ENCODE measurements around the gene NAALADL1.
"Not testable (repeated sequence)": the region's sequence is repeated elsewhere in the genome, so short reads cannot be mapped to it uniquely, and the experiment has no call there.

Gene NAALADL1

DNA sequence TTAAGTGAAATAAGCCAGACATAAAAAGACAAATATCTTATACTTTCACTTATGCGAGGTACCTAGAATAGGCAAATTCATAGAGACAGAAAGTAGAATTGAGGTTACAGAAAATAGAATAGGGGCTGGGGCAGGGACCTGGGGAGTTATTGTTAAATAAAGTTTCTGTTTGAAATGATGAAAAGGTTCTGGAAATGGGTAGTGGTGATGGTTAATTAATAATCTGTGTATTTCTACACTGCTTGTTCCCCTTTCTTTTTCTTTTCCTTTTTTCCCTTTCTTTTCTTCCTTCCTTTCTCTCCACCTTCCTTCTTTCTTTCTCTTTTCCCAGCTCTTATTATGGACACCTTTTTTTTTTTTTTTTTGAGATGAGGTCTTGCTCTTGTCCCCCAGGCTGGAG is 2.8 kb downstream of the NAALADL1 start:
- no peak for DNase-seq (ENCODE audit: low read depth in 1 of 2, low spot score in 1 of 2)

DNA sequence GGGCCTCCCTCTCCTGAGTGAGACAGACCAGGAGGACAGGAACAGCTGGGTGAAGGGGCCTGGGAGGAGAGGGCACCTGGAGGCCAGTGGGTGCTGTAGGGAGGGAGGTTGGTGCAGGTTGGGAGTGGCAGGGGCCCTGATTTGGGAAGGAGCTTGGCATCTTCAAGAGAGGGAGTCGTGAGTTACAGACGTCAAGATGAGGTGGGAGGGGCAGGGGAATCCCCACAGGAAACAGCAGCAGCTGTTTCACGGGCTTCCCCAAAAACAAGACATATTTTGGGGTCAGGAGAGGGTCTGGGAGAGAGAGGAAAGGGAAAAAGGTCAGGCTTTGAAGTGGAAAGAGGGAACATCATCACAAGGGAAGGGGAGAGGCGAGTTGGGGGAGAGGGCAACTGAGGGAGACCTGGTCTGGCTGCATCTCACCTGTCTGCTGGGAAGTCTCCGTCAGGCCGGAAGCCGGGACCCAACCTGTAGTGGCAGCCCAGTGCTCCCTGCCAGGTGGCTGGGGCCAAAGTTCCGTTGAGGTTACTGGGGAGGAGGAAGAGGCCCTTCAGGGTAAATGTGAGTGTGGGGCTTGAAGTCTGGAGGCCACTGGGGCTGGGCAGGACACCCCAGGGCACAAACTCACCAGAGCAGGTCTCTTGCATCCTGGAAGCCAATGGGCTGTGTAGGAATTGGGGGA is 4.4 kb downstream of the NAALADL1 start:
- no peak for DNase-seq (ENCODE audit: low read depth in 1 of 2, low spot score in 1 of 2)

DNA sequence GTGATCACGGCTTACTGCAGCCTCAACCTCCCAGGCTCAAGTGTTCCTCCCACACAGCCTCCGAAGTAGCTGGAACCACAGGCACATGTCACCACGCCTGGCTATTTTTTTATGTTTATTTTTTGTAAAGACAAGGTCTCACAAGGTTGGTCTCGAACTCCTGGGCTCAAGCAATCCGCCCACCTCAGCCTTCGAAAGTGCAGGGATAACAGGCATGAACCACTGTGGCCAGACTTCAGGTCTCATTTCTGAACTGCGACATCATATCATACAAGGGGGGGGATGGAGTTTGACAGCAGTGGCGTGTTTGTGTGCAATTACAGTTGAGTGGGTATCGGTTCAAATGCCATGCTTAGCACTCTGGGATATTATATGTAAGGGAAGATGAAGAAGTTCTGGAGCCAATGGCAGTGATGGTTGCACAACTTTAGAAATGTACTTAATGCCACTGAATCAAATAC is 6.9 kb downstream of the NAALADL1 start:
- no peak for DNase-seq (ENCODE audit: low read depth in 1 of 2, low spot score in 1 of 2)

DNA sequence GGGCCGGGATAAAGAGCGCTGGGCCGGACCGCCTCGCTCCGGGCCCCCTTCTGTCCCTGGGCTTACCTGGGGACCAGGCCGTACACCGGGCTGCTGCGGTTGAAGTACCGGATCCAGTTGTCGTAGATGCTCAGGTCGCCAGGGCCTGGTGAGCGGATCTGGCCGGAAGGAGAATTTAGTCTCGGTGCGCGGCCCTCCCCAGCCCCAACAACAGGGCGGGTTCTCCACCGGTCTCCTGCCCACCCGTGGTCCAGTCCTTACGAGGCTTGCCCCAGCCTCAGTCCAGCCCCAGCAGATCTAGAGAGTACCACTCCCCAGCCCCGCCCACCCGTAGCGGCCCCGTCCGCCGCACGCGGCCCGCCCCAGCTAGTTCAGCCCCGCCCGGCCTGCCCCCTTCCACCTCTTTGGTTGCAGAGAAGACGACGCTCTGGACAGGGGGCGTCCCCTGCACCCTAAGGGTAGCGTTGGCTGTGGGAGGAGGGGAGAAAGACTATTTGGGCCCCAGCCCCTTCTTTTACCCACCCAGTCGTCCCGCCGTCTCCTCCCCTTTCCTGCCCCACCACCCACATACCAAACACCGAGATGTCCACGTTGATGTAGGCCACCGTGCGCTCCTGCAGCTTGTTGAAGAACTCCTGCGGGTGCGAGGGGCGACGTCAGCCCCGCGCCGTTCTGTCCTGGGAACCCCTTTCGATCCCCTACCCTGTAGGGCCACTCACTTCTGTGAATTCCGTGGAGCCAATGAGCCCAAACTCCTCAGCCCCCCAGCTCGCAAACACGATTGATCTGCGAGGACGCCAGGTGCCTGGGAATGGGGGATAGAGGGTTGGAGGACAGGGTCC is 10.6 kb downstream of the NAALADL1 start:
- DNase-seq (ENCODE audit: low read depth in 1 of 2, low spot score in 1 of 2): peak in 1 of 2 donors; percentile 16

DNA sequence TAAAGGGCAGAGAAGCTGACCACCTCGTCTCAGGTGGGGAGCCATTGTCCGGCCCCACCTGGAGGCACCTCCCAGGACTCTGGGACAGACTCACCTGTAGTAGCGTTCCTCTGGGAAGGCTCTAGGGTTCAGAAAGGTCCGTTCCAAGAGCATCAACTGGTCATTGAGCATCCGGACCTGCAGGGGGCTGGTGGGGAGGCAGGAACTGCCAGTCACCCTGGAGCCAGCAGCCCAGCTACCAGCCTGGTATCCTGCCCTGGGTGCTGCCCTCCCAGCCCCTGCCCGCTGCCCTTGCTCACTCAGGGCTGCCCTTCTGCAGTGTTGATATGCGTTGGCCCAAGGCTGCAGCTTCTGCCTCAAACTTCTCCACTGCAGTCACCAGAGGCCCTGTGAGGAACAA is 12.6 kb downstream of the NAALADL1 start:
- DNase-seq (ENCODE audit: low read depth in 1 of 2, low spot score in 1 of 2): no peak

DNA sequence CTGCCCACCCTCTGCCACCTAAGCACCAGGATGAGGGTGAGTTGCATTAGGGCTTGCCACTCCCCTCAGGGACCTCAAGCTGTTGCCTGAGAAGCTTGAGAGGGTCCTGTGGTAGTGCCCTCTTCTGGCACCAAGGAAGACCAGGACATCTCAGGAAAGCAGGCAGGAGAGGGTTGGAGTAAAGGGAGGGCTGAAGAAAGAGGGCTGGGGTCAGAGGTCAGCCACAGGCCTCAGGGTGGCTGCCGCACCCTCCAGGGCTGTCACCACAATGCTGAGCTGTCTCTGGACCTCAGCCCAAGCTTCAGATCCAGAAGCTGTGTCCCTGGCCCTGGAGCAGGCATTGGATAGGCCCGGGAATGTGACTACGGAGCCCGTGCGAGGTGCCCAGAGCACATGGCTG is 13.3 kb downstream of the NAALADL1 start:
- no peak for DNase-seq (ENCODE audit: low read depth in 1 of 2, low spot score in 1 of 2)

DNA sequence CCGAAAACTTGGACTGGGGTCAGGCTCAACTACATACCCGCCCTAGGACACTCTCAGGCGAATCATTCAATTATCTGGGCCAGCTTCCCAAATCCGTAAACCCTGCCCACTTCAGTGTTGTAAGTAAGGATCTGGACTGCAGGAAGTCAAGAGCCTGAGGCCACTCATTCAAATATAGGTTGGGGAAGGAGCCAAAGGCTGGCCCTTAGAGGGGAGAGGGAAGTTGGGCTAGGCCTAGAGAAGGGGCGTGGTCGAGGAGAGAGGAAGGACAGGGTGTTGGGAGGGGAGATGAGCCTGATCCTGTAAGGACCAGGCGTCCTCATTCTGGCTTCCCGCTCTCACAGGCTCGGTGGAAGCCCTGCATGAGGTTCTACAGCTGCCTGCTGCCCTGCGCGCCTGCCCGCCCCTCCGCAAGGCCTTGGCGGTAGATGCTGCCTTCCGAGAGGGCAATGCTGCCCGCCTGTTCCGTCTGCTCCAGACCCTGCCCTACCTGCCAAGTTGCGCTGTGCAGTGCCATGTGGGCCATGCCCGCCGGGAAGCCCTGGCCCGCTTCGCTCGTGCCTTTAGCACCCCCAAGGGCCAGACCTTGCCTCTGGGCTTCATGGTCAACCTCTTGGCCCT is 14.4 kb downstream of the NAALADL1 start:
- DNase-seq (ENCODE audit: low read depth in 1 of 2, low spot score in 1 of 2): no peak

DNA sequence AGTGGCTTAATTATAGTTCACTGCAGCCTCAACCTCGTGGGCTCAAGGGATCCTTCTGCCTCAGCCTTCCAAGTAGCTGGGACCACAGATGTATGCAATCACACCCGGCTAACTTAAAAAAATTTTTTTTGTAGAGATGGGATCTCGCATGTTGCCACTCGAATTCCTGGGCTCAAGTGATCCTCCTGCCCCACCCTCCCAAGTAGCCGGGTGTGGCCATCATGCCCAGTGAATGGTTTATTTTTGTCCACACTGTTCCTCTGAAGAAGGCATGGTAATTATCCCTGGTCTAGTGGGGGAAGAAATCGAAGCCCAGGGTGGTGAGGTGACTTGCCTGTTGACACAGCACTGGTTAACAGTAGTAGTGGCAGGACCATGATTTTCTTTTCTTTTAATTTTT is 15.5 kb downstream of the NAALADL1 start:
- no peak for DNase-seq (ENCODE audit: low read depth in 1 of 2, low spot score in 1 of 2)

DNA sequence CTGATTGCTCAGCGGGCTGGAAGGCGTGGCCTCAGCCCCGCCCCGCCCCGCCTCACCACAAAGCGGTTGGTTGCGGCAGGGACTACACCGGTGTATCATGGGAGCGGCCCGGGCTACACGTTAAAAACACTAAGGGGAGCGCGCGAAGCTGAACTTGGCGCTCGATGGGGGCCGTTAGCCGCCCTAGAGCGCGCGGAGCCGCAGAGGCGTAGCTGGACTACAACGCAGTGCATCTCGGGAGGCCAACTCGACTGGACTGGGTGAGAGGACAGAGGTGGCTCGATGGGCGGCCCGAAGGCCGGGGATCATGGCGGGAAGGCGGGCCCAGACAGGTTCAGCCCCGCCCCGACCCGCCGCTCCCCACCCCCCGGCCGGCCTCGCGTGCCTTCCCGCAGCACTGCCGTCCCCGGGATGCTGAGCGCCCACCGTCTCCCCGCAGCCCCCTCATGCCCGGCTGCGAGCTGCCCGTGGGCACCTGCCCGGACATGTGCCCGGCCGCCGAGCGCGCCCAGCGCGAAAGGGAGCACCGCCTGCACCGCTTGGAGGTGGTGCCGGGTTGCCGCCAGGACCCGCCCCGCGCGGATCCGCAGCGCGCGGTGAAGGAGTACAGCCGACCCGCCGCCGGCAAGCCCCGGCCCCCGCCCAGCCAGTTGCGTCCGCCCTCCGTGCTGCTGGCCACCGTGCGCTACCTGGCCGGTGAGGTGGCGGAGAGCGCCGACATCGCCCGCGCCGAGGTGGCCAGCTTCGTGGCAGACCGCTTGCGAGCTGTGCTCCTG is 17.3 kb downstream of the NAALADL1 start, which contains the start of gene SAC3D1:
Gene SAC3D1 (plus strand): TSS at position 364 of the 776 bp plus-strand sequence. CDS start 83 bp downstream, at position 447.
- DNase-seq (ENCODE audit: low read depth in 1 of 2, low spot score in 1 of 2): peak; percentile 71 to 75

DNA sequence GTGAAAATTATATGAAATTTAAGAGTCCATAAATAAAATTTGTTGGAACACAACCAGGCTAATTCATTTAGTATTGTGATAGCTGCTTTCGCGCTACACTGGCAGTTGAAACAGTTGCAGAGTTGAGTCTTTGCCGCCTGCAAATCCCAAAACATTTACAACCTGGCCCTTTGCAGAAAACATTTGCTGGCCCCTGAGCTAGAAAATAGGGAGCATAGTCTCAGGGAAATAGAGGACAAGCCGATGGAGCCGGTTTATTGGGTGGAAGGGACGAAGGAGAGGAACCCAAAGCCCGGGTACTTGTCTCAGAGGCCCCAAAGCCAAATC is 17.9 kb downstream of the NAALADL1 start:
- DNase-seq (ENCODE audit: low read depth in 1 of 2, low spot score in 1 of 2): no peak

DNA sequence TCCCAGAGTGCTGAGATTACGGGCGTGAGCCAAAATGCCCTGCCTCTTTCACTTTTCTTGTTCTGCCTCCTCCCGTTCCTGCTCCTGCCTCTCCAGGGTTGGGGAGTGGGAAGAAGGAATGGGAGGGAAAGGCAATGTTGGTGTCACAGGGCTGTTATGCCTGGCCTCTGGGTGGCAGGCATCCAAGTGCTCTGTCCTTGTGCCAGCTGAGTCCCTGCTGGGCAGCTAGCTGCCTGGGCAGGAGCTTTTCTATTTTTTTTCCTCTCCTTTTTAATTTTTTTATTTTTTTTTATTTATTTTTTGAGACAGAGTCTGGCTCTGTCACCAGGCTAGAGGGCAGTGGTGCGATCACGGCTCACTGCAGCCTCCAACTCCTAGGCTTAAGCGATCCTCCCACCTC is 21.4 kb downstream of the NAALADL1 start:
- DNase-seq (ENCODE audit: low read depth in 1 of 2, low spot score in 1 of 2): no peak

DNA sequence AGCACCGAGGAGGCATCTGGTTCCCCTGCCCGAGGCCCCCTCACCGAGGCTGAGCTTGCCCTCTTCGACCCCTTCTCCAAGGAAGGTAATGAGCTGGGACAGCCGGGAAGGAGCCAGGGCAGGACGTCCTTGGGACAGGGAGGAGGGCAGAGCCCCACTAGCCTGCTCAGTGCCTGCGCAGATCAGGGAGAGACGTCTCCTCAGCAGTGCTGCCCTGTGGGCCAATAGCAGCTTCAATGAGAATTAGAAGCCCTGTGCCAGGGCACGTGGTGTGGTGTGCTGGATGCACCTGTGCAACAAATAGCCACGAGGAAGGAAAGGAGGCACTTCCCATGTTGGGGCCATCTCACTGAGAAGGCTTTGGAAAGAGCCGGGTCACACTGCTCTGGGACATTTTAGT is 22.8 kb downstream of the NAALADL1 start:
- DNase-seq (ENCODE audit: low read depth in 1 of 2, low spot score in 1 of 2): no peak

DNA sequence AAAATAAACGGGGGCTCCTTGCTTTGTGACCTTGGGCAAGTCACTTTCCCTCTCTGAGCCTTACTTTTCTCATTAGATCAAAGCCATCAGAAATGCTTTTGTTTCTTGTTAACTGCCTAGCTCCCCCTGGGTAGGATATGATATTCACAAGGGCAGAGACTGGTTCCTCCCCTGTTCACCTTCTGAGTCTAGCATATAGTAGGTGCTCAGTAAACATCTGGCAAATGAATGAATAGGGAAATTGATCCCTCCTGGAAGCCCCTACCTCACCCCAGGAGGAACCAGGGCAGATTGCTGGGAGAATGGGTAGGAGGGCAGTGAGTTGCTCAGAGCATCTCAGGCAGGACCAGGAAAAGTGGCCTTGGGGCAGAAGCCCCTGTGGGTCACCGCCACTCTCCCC is 23.9 kb downstream of the NAALADL1 start:
- no peak for DNase-seq (ENCODE audit: low read depth in 1 of 2, low spot score in 1 of 2)

DNA sequence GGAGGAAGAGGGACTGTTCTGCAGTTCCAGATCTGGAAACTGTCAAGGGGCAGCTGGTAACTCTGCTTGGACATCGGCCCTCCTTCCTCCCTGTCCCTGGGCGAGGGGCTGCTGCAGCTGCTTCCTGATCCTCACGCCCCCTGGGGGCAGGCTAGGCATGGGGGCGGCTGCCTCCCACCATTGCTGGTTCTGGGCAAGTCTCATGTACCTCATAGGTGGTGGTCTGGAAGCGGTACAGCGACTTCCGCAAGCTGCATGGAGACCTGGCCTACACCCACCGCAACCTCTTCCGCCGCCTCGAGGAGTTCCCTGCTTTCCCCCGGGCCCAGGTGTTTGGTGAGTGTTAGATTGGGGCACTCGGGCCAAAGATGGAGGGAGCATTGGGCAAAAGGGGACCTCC is 26.1 kb downstream of the NAALADL1 start:
- no peak for DNase-seq (ENCODE audit: low read depth in 1 of 2, low spot score in 1 of 2)

DNA sequence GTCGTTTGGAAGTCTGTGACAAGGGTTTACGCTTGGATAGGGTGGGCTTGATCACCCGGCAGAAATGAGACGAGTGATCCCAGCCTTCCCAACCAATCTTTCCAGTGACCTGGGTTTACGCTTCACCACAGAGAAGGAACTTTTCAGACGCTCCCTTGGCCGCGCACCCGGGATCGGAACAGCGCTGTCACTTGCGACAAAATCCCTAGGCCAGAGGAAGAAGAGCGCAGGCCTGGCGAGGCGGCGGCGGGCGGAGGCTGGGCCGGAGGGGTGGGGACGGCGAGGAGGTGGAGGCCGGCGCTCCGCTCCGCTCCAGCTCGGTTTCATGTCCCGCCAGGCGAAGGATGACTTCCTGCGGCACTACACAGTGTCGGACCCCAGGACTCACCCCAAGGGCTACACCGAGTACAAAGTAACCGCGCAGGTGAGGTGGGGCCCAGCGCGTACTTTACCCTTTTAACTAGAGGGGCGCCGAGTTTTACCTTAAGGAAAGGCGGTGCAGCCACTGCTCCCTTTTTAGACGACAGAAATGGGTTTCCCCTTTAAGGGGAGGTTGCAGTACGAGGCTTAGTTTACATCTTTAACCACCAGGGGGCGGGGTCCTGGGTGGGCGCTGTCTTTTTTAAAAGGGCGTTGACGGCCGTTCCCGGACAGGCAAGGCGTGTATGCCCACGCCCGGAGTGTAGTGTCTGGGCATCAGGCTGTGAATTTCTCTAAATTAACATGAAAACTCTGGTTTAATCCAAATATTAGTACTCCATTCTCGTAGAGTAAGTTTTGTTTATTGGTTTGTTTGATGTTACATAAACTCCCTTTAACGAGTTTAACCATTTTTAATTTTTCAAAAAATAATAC is 30.9 kb downstream of the NAALADL1 start, which contains the start of gene SNX15:
Gene SNX15 (plus strand): TSS at position 227 of the 855 bp plus-strand sequence. CDS start 99 bp downstream, at position 326.
- DNase-seq (ENCODE audit: low read depth in 1 of 2, low spot score in 1 of 2): peak; percentile 68 to 82

DNA sequence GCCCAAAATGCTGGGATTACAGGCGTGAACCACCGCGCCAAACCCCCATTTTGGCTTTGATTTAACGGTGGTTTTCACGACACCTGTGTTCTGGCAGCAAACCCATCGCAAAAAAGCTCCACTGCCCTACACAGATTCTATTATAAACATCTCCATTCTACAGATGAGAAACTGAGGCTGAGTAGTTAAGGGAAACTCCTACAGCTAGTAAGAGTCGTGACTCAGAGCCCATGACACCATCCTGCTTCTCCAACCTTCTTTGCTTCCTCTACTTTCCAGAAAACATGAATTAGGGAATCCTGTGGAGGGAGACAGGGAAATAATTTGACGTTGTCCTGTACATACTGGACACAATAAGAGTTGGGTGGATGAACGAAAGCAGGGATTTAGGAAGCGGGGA is 31.5 kb downstream of the NAALADL1 start:
- DNase-seq (ENCODE audit: low read depth in 1 of 2, low spot score in 1 of 2): no peak

DNA sequence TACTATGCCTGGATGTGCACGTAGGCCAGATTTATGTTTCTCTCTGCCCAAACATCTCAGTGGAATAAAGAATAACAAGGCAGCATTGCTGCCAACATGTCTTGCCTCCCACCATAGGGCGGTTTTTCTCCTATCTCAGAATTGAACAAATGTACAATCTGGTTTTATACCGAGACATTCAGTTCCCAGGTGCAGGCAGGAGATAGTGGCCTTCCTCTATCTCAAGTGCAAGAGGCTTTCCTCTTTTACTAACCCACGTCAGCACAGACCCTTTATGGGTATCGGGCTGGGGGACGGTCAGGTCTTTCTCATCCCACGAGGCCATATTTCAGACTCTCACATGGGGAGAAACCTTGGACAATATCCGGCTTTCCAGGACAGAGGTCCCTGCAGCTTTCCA is 34.9 kb downstream of the NAALADL1 start:
- DNase-seq (ENCODE audit: low read depth in 1 of 2, low spot score in 1 of 2): not testable (repeated sequence)

DNA sequence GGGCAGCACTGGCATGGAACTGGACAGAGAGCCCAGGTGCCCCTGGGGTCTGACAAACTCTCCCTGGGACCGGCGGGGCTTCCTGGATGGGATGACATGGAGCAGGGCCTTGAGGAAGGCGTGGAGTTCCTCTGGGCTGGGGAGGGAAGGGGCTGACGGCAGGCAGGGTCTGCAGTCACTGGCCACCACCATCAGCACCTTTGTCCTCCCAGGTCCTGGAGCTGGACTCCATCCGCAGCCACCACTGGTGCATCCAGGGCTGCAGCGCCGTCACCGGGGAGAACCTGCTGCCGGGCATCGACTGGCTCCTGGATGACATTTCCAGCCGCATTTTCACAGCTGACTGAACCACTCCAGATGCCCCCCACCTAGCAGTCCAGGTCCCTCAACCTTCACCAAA is 36.8 kb downstream of the NAALADL1 start:
- DNase-seq (ENCODE audit: low read depth in 1 of 2, low spot score in 1 of 2): no peak

DNA sequence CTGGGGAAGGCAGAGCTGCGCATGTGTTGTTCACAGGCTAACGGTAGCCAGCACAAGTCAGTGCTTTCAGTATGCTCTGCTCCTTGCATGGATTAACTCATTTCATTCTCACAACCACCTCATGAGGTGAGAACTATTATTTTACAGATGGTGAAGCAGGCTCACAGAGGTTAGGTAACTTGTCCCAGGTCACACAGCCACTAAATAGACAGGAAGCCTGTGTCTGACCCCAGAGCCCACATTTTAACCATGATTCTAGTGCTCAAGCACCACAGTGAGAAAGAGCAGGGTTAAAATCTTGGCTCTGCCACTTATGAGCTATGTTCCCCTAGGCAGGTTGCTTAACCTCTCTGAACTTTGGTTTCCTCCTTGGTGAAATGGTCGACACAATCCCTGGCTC is 37.4 kb downstream of the NAALADL1 start:
- DNase-seq (ENCODE audit: low read depth in 1 of 2, low spot score in 1 of 2): no peak

DNA sequence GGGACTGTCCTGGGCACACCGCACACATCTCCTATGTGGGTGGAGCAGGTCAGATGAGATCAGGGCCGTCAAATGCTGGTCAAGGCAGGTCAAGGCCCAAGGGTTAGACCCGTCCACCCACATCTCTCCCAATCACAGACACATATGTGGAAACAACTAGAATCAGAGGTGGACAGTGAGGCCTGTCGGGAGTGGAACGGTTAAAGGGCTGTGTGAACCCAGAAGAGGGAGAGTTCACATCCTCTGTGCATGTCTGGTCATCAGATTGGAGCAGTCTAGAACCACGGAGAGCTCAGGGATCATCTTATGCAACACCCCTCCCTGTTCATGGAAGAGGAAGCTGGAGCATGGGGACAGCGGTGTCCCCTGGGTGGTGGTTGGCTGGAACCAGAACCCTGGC is 38.5 kb downstream of the NAALADL1 start:
- DNase-seq (ENCODE audit: low read depth in 1 of 2, low spot score in 1 of 2): no peak

All from stimulated activated CD4-positive, alpha-beta T cell treated with anti-CD3 and anti-CD28 coated beads, Interleukin-15, amount 100 ng/mL, for 1 hour (primary cell).